Endothelial cell of hepatic sinusoid (primary cell): Measurements from ENCODE around the gene ATP11B.
"Not testable (repeated sequence)": the region's sequence is repeated elsewhere in the genome, so short reads cannot be mapped to it uniquely, and the experiment has no call there.

Experiments
- in situ Hi-C: cut with HindIII; loops from 2 replicates; pipeline ENCODE4 v1.10.0; 2017; ENCODE audit warnings: low sequenced_read_pairs

ATP11B gene

DNA sequence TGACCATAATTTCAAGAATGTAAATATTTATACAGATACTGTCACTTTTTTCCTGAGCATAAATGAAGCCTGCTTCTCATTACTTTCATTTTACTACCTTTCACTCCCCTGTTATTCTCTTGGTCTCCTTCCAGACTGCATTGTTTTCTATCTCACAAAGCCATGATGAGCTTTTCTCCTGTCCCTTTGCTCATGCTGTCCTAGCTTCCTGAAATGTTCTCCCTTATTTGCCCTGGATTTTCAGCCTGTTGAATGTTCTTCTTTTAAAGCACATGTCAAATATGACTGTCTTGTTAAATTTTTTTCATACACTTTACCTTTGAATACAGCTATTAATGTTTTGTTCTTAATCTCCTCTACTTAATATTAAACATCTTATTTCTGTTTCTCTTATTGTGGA, 31.7 kb downstream of the ATP11B start:
- in situ Hi-C loops, result no loop called here

DNA sequence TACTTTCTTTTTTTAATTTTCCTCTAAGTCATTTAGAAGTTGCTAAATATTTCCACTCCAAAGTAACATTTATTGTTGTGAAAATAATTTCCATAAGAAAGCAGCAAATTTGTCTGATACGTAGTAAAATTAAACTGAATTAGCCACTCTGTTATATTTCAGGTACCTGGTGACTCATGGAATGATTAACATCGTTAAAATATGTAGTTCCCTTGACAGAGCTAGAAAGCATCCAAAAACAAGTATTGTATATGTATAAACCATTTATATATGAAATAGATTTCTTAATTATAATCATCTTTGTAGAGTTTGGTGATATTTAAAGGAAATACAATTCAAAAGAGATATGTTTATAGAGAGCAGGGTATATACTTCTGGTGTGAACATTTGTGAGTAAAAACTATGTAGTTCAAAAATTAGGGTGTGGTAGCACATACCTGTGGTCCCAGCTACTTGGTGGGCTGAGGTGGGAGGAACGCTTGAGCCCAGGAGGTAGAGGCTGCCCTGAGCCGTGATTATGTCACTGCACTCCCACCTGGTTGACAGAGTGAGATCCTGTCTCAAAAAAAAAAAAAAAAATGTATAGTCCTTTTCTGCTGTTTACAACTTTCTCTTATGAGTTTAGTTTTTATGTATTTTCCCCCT, 36.6 kb downstream of the ATP11B start:
- in situ Hi-C loops, result no loop called here

DNA sequence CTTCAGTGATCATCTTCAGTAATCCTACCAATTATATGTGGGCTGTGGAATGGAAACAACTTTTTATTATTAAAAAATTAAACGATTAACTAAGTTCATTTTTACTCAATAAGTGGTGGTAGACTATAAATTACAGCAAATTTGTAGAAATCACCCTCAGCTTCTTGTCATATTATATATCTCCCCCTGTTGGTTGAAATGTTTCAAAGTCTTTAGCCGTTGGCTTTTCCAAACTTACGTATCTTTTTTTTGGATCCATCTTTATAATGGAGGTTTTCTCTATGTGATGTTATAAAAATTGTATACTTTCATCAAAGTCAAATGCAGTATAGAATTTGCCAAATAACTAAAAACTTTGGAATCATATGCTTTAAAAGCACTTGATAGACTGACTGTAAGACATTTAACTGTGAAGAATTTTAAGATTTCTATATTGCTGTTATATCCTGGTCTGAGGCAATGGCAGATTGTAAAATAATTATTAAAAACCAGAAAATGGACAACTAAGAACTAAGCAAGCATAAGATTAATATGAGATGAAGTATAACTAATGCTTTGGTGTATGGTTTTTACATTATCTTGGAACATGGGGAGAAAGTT, 44.7 kb downstream of the ATP11B start:
- in situ Hi-C loops, result no loop called here

DNA sequence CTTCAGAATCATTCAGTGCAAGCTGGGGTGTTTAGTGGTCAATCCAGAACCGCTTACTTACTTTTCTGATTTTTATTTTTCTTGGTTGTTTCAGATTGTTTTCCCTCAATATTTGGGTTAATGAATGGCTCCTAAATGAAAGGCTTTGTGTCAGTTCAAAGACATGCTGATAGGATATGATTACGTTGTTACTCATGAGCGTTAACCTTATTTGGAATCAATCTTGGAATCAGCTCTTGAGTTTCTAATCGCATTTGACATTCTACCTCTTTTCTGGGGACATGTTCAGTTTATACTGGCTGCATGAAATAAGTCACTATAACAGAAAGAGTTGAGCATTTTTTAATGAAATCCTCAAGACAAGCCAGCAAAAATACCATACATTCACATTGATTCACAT, 50.2 kb downstream of the ATP11B start:
- in situ Hi-C loops, result no loop called here

DNA sequence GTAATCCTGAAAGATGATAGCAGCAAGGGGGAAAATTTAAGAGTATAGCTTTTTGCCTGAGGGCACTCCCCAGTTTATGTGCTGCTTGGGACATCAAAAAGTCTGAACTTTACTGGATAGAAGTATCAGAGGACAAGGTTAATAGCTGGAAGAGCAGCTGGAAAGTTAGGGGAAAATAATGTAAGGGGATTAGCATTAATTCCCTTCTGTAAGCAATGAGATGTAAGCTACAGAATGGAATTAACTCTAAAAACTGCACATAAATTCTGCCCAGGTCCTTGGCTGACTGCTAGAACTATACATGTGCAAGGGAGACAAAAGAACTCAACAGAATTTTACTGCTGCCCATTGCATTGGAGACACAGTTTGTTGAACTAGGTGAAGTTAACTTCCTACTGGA, 55.6 kb downstream of the ATP11B start:
- in situ Hi-C loops, result no loop called here

DNA sequence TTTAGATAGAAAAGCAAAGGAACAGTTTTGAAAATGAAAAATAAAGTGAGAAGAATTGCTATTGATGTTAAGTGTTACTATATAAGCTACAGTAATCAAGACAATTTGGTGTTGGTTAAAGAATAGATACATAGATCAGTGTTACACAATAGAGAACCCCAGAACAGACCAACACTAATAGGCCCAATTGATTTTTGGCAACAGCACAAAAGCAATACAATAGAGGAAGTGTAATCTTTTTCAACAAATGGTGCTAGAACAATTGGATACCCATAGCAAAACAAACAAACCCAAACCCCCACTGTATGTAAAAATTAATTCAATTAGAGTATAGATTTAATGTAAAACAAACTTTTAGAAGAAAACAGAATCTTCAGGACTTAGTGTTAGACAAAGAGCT, 61.8 kb downstream of the ATP11B start:
- in situ Hi-C loops, result no loop called here

DNA sequence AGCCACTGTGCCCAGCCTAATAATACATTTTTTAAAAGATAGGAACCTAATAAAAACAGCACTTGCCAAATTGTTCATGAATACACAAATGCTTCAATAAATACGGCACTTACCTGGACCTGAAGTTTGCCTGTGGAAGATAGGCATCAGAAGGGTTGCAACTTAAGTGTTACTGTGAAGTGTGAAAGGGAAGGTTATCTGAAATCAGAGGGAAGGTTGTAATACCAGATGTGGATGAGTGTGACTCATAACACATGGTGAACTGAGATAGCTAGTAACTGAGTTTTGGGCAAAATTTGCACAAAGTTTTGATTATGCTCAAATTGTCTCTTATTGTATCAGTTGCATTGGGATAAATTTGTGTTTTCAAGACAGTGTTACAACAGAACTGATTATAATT, 68.0 kb downstream of the ATP11B start:
- in situ Hi-C loops, result no loop called here

DNA sequence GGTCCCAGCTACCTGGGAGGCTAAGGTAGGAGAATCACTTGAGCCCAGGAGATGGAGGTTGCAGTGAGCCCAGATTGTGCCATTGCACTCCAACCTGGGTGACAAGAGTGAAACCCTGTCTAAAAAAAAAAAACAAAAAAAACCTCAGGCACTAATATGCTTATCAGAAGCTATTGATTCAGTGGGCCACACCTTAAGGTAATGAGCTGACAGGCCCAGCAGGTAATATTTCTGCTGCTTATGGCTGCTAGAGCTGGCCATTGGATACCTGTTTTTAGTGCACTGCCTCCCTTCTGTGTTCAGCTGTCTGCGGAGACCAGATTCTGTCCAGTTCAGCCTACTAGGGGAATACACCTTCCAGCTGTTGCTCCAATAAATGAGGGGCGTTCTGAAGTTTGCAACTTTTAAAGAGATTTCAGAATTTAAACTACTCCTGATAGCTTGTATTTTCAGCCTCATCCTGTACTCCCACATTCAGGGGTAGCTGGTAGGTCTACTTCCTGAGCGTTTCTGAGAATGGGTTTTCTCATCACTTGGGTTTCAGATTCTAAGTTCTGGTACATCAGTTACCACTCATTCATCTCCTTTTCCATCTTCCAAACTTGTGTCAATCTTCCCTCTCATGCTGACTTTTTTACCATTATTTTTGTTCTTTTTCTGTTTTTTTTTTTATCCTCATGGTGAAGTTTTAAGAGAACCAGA, 69.0 kb downstream of the ATP11B start:
- in situ Hi-C loops, result no loop called here

GRCh38 chr3:182869059-182869458, 75.8 kb downstream of the ATP11B start:
- in situ Hi-C loops, result no loop called here

DNA sequence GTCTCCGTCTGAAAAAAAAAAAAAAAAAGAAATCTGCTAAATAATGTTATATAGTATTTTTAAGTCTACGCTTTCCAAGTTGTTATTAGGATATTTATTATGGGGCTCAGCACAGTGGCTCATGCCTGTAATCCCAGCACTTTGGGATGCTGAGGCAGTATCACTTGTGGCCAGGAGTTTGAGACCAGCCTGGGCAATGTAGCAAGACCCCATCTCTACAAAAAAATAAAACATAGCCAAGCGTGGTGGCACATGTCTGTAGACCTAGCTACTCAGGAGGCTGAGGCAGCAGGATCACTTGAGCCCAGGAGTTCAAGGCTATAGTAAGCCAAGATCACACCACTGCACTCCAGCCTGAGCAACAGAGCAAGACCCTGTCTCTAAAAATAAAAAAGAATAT, 77.6 kb downstream of the ATP11B start:
- in situ Hi-C loops, result not testable (repeated sequence)

DNA sequence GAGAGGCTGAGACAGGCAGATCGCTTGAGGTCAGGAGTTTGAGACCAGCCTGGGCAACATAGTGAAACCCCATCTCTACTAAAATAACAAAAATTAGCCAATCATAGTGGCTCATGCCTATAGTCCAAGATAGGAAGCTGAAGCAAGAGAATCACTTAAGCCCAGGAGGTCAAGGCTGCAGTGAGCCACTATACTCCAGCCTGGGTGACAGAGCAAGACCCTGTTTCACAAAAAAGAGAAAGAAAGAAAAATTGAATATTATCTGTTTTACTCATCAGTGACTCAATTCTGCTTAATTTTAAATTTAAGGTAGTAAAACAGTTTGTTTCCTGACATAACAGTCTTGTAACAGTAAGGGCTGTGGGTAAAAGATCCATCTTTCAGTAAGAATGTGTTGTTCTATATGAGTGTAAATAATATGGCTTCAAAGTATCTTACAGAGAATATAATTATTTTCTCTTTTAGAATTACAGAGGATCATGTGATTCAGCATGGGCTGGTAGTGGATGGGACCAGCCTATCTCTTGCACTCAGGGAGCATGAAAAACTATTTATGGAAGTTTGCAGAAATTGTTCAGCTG, 85.8 kb downstream of the ATP11B start:
- in situ Hi-C loops, result no loop called here

- in situ Hi-C loops, result no loop called here
Measured at GRCh38 chr3:182886497-182886896, 93.2 kb downstream of the ATP11B start.

DNA sequence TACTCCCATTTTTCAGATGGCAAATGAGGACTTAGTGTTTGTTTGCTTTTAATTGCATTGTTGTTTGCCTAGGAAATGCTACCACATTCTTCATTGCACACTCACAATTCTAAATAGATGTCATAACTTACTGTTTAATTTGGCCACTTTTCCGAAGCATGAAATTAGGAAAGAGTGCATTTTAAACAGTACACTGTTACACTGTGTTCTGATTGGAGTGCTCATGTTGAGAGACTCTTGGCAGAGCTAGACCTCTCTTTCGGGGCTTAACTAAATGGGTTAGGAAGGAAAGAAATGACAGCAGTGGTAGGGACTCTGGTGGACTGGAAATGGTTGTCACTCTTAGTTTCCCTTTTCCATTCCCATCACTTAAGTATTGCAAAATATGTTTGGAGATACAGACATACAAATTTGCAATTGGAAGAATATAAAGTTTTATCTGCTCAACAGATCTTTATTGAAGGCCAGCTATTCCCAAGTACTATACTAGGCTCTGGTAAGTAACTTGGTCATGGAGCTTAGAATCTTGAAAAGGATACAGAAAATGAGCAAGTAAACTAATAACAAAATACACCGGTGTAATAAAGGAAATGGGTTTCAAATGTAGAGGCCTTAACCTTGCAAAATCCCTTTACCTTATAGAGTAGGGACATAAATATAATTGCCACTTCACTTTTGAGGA, 96.8 kb downstream of the ATP11B start:
- in situ Hi-C loops, result no loop called here

- in situ Hi-C loops, result no loop called here
Measured at GRCh38 chr3:182891364-182891763, 98.1 kb downstream of the ATP11B start.

DNA sequence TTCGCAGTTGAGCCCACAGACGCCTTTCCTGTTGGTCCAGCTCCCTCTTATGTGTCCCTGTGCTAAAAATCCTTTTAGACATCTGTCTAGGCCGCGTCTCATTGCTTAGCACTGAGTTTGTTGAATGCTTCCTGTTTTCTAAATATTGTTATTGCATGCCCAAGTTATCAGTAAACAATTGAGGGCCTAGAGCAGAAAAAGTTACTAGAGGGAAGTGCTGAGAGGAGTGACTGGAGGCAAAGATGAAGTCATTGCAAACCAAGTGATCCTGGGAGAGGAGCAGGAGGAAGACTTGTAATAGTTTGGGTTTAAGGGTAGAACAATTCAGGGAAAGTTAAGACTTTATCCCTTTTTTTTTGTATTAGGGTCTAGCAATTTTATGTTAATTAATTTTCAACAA, 98.9 kb downstream of the ATP11B start:
- in situ Hi-C loops, result no loop called here

GRCh38 chr3:182895513-182896112, 102.3 kb downstream of the ATP11B start:
- in situ Hi-C loops, result loop anchor here (5.0 kb wide), 1 partner anchor 67 kb away; no protein-coding TSS in a partner anchor

GRCh38 chr3:182896553-182896952, 103.2 kb downstream of the ATP11B start:
- in situ Hi-C loops, result loop anchor here (5.0 kb wide), 1 partner anchor 66 kb away; no protein-coding TSS in a partner anchor

DNA sequence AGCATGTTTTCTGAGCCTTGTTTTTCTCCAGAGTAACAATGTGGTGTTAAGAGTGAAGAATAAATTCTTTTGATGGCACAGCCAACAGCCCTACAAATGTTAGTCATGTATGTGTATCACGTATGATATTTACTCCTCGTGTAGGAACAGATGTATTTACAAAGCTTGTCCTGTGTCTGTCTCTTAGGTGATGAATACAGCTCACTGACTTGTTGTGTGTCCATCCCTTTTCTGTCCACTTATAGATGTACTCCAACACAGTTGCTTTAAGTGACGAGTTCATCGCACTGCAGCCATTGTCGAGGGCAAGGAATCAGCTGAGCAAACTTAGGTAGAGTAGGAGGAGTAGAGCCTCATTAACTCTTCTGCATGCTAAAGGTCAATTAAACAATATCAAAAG, 108.9 kb downstream of the ATP11B start:
- in situ Hi-C loops, result no loop called here

GRCh38 chr3:182904164-182904563, 110.9 kb downstream of the ATP11B start:
- in situ Hi-C loops, result no loop called here

GRCh38 chr3:182905623-182906022, 112.3 kb downstream of the ATP11B start:
- in situ Hi-C loops, result no loop called here

DNA sequence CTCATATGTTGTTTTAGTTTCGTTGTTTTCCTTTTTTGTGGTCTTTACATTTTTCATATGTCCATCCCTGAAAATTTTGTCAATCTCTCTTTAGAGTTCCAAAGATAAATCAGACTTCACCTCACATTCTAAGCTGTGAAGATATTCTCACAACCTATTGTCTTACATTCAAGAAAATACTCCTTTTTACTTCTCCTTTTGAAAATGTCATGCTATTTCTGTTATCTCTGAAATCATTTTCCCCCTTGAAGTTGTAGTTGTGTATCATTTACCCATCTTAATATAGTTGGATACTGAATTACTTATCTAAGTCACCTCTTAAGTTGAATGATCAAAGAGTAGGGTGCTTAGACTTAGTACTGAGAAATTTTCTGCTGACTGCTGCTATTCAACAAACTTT, 112.7 kb downstream of the ATP11B start:
- in situ Hi-C loops, result no loop called here
